Right lobe of liver (tissue), 4 donors: ENCODE data around the gene LRRC32.
"Not testable (repeated sequence)": the region's sequence is repeated elsewhere in the genome, so short reads cannot be mapped to it uniquely, and the experiment has no call there.

Experiments
- POLR2A ChIP-seq: fragments of 450-650 bp; IDR thresholded peaks from one replicate; pipeline ENCODE4 v1.6.1; 2017; ENCODE audit warnings: antibody characterized with exemption, mild to moderate bottlenecking
- TF ChIP-seq, protein P1 (sequence below), 4 donors: fragments of 200-600 bp in 3 of 4; fragments of 450-650 bp in 1 of 4; IDR thresholded peaks; one replicate each; pipeline versions ENCODE4 v1.5.1 to v1.8.0; 2016 to 2022; ENCODE audit warnings: antibody characterized with exemption in 4 of 4, mild to moderate bottlenecking in 2 of 4
- donor health status: DM: no; HTN: no; CAD: no.
- donor health status: DM: no; HTN: no; CAD: no.
- donor health status: DM: no; HTN: yes; CAD: no.

GRCh38 chr11:76643711-76644110, 26.8 kb downstream of the LRRC32 start:
- TF ChIP-seq, protein P1, sequence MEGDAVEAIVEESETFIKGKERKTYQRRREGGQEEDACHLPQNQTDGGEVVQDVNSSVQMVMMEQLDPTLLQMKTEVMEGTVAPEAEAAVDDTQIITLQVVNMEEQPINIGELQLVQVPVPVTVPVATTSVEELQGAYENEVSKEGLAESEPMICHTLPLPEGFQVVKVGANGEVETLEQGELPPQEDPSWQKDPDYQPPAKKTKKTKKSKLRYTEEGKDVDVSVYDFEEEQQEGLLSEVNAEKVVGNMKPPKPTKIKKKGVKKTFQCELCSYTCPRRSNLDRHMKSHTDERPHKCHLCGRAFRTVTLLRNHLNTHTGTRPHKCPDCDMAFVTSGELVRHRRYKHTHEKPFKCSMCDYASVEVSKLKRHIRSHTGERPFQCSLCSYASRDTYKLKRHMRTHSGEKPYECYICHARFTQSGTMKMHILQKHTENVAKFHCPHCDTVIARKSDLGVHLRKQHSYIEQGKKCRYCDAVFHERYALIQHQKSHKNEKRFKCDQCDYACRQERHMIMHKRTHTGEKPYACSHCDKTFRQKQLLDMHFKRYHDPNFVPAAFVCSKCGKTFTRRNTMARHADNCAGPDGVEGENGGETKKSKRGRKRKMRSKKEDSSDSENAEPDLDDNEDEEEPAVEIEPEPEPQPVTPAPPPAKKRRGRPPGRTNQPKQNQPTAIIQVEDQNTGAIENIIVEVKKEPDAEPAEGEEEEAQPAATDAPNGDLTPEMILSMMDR (IDR thresholded peaks at IDR 0.05), result not testable (repeated sequence)
- TF ChIP-seq POLR2A, result not testable (repeated sequence)
